SK-N-SH (cell line): ENCODE results near the gene SCD5.

Experiments used
- EP300 ChIP-seq, 2 experiments: IDR thresholded peaks; 2 replicates each; pipeline versions ENCODE4 v1.4.0 to v1.6.1; 2012; ENCODE audit warnings: borderline replicate concordance in 1 of 2, low read depth in 1 of 2, low read length in 1 of 2
- EZH2phosphoT487 ChIP-seq: fragments of 200-600 bp; sonication (generic); IDR thresholded peaks from 2 replicates; pipeline ENCODE4 v1.6.1; 2017; ENCODE audit warnings: low read depth, mixed run types, mild to moderate bottlenecking, antibody characterized with exemption, moderate library complexity, borderline replicate concordance
- MXI1 ChIP-seq: IDR thresholded peaks from 2 replicates; pipeline ENCODE4 v1.6.1; 2012; ENCODE audit warnings: mild to moderate bottlenecking, low read depth, low read length, improper control_type of control experiment
- NRF1 ChIP-seq: IDR thresholded peaks from 2 replicates; pipeline ENCODE4 v1.6.1; 2012; ENCODE audit warnings: low read depth, mild to moderate bottlenecking, low read length
- POLR2AphosphoS5 ChIP-seq: IDR thresholded peaks from 2 replicates; pipeline ENCODE4 v1.6.1; 2012; ENCODE audit warnings: low read depth, low read length
- REST ChIP-seq: IDR thresholded peaks from 2 replicates; pipeline ENCODE4 v1.6.1; 2012; ENCODE audit warnings: mild to moderate bottlenecking, low read depth, low read length, moderate library complexity
- RFX5 ChIP-seq: IDR thresholded peaks from 2 replicates; pipeline ENCODE4 v1.6.1; 2012; ENCODE audit warnings: mild to moderate bottlenecking, improper control_type of control experiment, low read length
- RXRA ChIP-seq: IDR thresholded peaks from 2 replicates; pipeline ENCODE4 v1.4.0; 2012; ENCODE audit warnings: low read depth, mild to moderate bottlenecking, borderline replicate concordance
- SMC3 ChIP-seq: IDR thresholded peaks from 2 replicates; pipeline ENCODE4 v1.6.1; 2012; ENCODE audit warnings: low read depth, low read length, improper control_type of control experiment
- YY1 ChIP-seq: IDR thresholded peaks from 2 replicates; pipeline ENCODE4 v1.4.0; 2012; ENCODE audit warnings: low read depth, mild to moderate bottlenecking
- TF ChIP-seq, protein P1 (sequence below): fragments of 200-600 bp; sonication (generic); IDR thresholded peaks from 2 replicates; pipeline ENCODE4 v1.6.1; 2017; ENCODE audit warnings: antibody characterized with exemption, mild to moderate bottlenecking, moderate library complexity
- TF ChIP-seq, protein P2 (sequence below): fragments of 150-350 bp; IDR thresholded peaks from 2 replicates; pipeline ENCODE4 v1.6.1; 2017; ENCODE audit warnings: antibody characterized with exemption, low read length, low read depth, borderline replicate concordance
- TF ChIP-seq, protein P3 (sequence below): IDR thresholded peaks from 2 replicates; pipeline ENCODE4 v1.4.0; 2012; ENCODE audit warnings: low read depth, borderline replicate concordance

DNA sequence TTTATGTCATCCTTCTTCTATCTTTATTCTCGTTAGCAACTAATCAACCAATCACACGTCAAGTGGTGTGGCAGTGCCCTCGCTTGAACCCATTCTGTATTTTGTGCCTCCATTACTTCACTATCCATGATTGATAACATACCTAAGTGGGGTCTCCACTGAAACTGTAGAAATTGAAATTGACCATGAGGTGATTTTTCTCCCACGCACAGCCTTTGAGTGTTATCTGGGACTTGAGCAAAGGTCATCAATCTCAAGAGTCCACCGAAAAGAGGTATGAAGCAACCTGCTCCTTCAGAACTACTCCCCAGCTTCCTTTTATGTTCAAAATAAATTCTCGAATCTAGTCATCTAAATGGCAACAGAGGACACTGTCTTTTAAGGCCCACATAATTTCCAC is 111.1 kb downstream of the SCD5 start:
- TF ChIP-seq, protein P1, sequence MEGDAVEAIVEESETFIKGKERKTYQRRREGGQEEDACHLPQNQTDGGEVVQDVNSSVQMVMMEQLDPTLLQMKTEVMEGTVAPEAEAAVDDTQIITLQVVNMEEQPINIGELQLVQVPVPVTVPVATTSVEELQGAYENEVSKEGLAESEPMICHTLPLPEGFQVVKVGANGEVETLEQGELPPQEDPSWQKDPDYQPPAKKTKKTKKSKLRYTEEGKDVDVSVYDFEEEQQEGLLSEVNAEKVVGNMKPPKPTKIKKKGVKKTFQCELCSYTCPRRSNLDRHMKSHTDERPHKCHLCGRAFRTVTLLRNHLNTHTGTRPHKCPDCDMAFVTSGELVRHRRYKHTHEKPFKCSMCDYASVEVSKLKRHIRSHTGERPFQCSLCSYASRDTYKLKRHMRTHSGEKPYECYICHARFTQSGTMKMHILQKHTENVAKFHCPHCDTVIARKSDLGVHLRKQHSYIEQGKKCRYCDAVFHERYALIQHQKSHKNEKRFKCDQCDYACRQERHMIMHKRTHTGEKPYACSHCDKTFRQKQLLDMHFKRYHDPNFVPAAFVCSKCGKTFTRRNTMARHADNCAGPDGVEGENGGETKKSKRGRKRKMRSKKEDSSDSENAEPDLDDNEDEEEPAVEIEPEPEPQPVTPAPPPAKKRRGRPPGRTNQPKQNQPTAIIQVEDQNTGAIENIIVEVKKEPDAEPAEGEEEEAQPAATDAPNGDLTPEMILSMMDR: no peak
- TF ChIP-seq, protein P2, sequence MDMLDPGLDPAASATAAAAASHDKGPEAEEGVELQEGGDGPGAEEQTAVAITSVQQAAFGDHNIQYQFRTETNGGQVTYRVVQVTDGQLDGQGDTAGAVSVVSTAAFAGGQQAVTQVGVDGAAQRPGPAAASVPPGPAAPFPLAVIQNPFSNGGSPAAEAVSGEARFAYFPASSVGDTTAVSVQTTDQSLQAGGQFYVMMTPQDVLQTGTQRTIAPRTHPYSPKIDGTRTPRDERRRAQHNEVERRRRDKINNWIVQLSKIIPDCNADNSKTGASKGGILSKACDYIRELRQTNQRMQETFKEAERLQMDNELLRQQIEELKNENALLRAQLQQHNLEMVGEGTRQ: no peak
- TF ChIP-seq POLR2AphosphoS5 (no peak), EZH2phosphoT487 (no peak), SMC3 (no peak), YY1 (no peak), RFX5 (no peak), NRF1 (no peak), MXI1 (no peak), EP300 (IDR thresholded peaks at IDR 0.05; ENCODE audit: borderline replicate concordance in 1 of 2, low read depth in 1 of 2, low read length in 1 of 2) (no peak), REST (no peak), RXRA (no peak)
- TF ChIP-seq, protein P3, sequence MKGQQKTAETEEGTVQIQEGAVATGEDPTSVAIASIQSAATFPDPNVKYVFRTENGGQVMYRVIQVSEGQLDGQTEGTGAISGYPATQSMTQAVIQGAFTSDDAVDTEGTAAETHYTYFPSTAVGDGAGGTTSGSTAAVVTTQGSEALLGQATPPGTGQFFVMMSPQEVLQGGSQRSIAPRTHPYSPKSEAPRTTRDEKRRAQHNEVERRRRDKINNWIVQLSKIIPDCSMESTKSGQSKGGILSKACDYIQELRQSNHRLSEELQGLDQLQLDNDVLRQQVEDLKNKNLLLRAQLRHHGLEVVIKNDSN: no peak
